Neural progenitor cell (in vitro differentiated cells): ENCODE measurements around the gene PLA2G4F. TPM values are rescaled to one million over a fixed set of nuclear protein-coding genes. Genes with fewer than 3 reads are reported as not detected.

Experiments
- DNase-seq: peaks from one replicate; pipeline ENCODE4 v3.0.0-alpha.2; 2016; ENCODE audit warnings: low spot score
- H2AFZ ChIP-seq: fragments of 200-600 bp; sonication (generic); replicated peaks from 2 replicates; pipeline ENCODE4 v1.6.1; 2016; ENCODE audit warnings: antibody characterized with exemption
- H3F3A ChIP-seq: fragments of 200-600 bp; sonication (generic); 2 replicates; pipeline ENCODE4 v1.6.1; 2016; ENCODE audit warnings: antibody characterized with exemption, low read depth
- H3K27ac ChIP-seq: fragments of 200-600 bp; sonication (generic); 2 replicates; pipeline ENCODE4 v1.5.1; 2016; ENCODE audit warnings: mild to moderate bottlenecking
- H3K27me3 ChIP-seq: fragments of 200-600 bp; sonication (generic); 2 replicates; pipeline ENCODE4 v1.6.1; 2016; ENCODE audit warnings: mild to moderate bottlenecking, moderate library complexity
- H3K36me3 ChIP-seq: fragments of 200-600 bp; sonication (generic); 2 replicates; pipeline ENCODE4 v1.5.1; 2016
- H3K4me1 ChIP-seq: fragments of 200-600 bp; sonication (generic); 2 replicates; pipeline ENCODE4 v1.6.1; 2016; ENCODE audit warnings: mixed run types
- H3K4me2 ChIP-seq: fragments of 200-600 bp; sonication (generic); 2 replicates; pipeline ENCODE4 v1.6.1; 2016
- H3K4me3 ChIP-seq: fragments of 200-600 bp; sonication (generic); 2 replicates; pipeline ENCODE4 v1.5.1; 2016
- H3K79me2 ChIP-seq: fragments of 200-600 bp; sonication (generic); 2 replicates; pipeline ENCODE4 v1.6.1; 2016; ENCODE audit warnings: low read depth
- H3K9ac ChIP-seq: fragments of 200-600 bp; sonication (generic); 2 replicates; pipeline ENCODE4 v1.6.1; 2016
- H3K9me3 ChIP-seq: fragments of 200-600 bp; sonication (generic); 2 replicates; pipeline ENCODE4 v1.5.1; 2016; ENCODE audit warnings: low read depth
- H4K20me1 ChIP-seq: fragments of 200-600 bp; sonication (generic); 2 replicates; pipeline ENCODE4 v1.6.1; 2016; ENCODE audit warnings: low read depth
- H3K27ac Mint-ChIP-seq: 3 replicates; pipeline ENCODE4 v1.8.0; 2021; ENCODE audit warnings: mixed read lengths
- H3K27me3 Mint-ChIP-seq: 2 replicates; pipeline ENCODE4 v1.8.0; 2022; ENCODE audit warnings: low read depth, mild to moderate bottlenecking, inconsistent platforms, moderate library complexity, mixed read lengths; ENCODE audit not compliant: insufficient read depth
- H3K36me3 Mint-ChIP-seq: 3 replicates; pipeline ENCODE4 v1.8.0; 2021; ENCODE audit warnings: mixed read lengths
- H3K4me1 Mint-ChIP-seq: 3 replicates; pipeline ENCODE4 v1.8.0; 2021; ENCODE audit warnings: mixed read lengths
- H3K4me3 Mint-ChIP-seq: 3 replicates; pipeline ENCODE4 v1.8.0; 2021; ENCODE audit warnings: mild to moderate bottlenecking, moderate library complexity, mixed read lengths
- H3K9me3 Mint-ChIP-seq: 3 replicates; pipeline ENCODE4 v1.8.0; 2020; ENCODE audit warnings: mixed read lengths
- CTCF ChIP-seq: fragments of 200-600 bp; sonication (generic); IDR thresholded peaks from 2 replicates; pipeline ENCODE4 v1.5.1; 2017; ENCODE audit warnings: antibody characterized with exemption, mild to moderate bottlenecking
- EZH2 ChIP-seq: fragments of 200-600 bp; sonication (generic); IDR thresholded peaks from 2 replicates; pipeline ENCODE4 v1.6.1; 2017; ENCODE audit warnings: antibody characterized with exemption, mild to moderate bottlenecking, moderate library complexity
- EZH2phosphoT487 ChIP-seq: fragments of 200-600 bp; sonication (generic); IDR thresholded peaks from 2 replicates; pipeline ENCODE4 v1.6.1; 2017; ENCODE audit warnings: antibody characterized with exemption
- total RNA-seq: library from RNA; depleted of rRNA; stranded (reverse); fragments of >200 nt; gene quantifications from 2 replicates; pipeline ENCODE4 v1.2.3, GENCODE V29; 2015; ENCODE audit warnings: low replicate concordance

The PLA2G4F gene
- total RNA-seq, 1 donor from 2014 or later = not detected

GRCh38 chr15:42118650-42119445, 37.6 kb downstream of the PLA2G4F start:
- Histone ChIP-seq H3K4me2 (peak overlapping the region; percentile 54), H3K9me3 (no peaks in the 10 kb centered on the region), H3K36me3 (peaks cover 3% of the 10 kb centered on the region), H3K79me2 (no peaks in the 10 kb centered on the region), H3K9ac (no peak overlapping the region), H2AFZ (peak overlapping the region; percentile 100), H3K4me1 (peaks cover 14% of the 10 kb centered on the region), H3K27ac (no peak overlapping the region), H3K4me3 (no peak overlapping the region), H3K27me3 (no peaks in the 10 kb centered on the region), H3F3A (no peaks in the 10 kb centered on the region), H4K20me1 (no peaks in the 10 kb centered on the region)
- Mint-ChIP-seq H3K36me3 (peaks cover 2% of the 10 kb centered on the region), H3K27me3 (peaks cover 4% of the 10 kb centered on the region), H3K4me1 (peaks cover 10% of the 10 kb centered on the region), H3K9me3 (peaks cover 8% of the 10 kb centered on the region), H3K4me3 (no peak overlapping the region), H3K27ac (no peak overlapping the region)
- DNase-seq = peak; percentile 42
- TF ChIP-seq CTCF (no peak), EZH2phosphoT487 (no peak), EZH2 (no peak)

- H3K27me3 Mint-ChIP-seq = peaks cover 7% of the 10 kb centered on the region
- H3K4me3 Mint-ChIP-seq = no peak overlapping the region
- DNase-seq = no peak
- H3K9ac ChIP-seq = no peak overlapping the region
- no peaks in the 10 kb centered on the region for H3K27me3 ChIP-seq
- no peak overlapping the region for H3K27ac Mint-ChIP-seq
- H3K79me2 ChIP-seq = no peaks in the 10 kb centered on the region
- no peak for TF ChIP-seq CTCF
- no peak for TF ChIP-seq EZH2
- TF ChIP-seq EZH2phosphoT487 = no peak
- no peaks in the 10 kb centered on the region for H3K9me3 ChIP-seq
- H4K20me1 ChIP-seq = no peaks in the 10 kb centered on the region
- H3K9me3 Mint-ChIP-seq = peaks cover 12% of the 10 kb centered on the region
- no peak overlapping the region for H3K27ac ChIP-seq
- no peaks in the 10 kb centered on the region for H3K4me1 Mint-ChIP-seq
- no peak overlapping the region for H3K4me2 ChIP-seq
- H3K4me1 ChIP-seq = no peaks in the 10 kb centered on the region
- H3K4me3 ChIP-seq = no peak overlapping the region
- H2AFZ ChIP-seq = no peak overlapping the region
- peaks cover 2% of the 10 kb centered on the region for H3K36me3 Mint-ChIP-seq
- H3K36me3 ChIP-seq = no peaks in the 10 kb centered on the region
- H3F3A ChIP-seq = no peaks in the 10 kb centered on the region
These were observed 44.5 kb downstream of the PLA2G4F start for GRCh38 chr15:42111924-42112323.

- DNase-seq = no peak
- H3K79me2 ChIP-seq = no peaks in the 10 kb centered on the region
- no peak overlapping the region for H2AFZ ChIP-seq
- H3K36me3 Mint-ChIP-seq = no peaks in the 10 kb centered on the region
- no peak overlapping the region for H3K9ac ChIP-seq
- H3K4me3 Mint-ChIP-seq = no peak overlapping the region
- H3K27me3 ChIP-seq = no peaks in the 10 kb centered on the region
- no peaks in the 10 kb centered on the region for H3K36me3 ChIP-seq
- H3K27ac Mint-ChIP-seq = no peak overlapping the region
- H3K4me1 Mint-ChIP-seq = peaks cover 4% of the 10 kb centered on the region
- H3K4me2 ChIP-seq = no peak overlapping the region
- H3K4me1 ChIP-seq = no peaks in the 10 kb centered on the region
- H3F3A ChIP-seq = no peaks in the 10 kb centered on the region
- TF ChIP-seq EZH2 (no peak), EZH2phosphoT487 (no peak)
- no peak overlapping the region for H3K4me3 ChIP-seq
- no peaks in the 10 kb centered on the region for H3K9me3 ChIP-seq
- peaks cover 4% of the 10 kb centered on the region for H3K9me3 Mint-ChIP-seq
- H4K20me1 ChIP-seq = no peaks in the 10 kb centered on the region
- H3K27me3 Mint-ChIP-seq = peaks cover 3% of the 10 kb centered on the region
- no peak overlapping the region for H3K27ac ChIP-seq
These were observed 46.1 kb downstream of the PLA2G4F start for GRCh38 chr15:42110367-42110766.

GRCh38 chr15:42108806-42109205, 47.6 kb downstream of the PLA2G4F start:
- Histone ChIP-seq H3K9me3 (no peaks in the 10 kb centered on the region), H3K4me1 (no peaks in the 10 kb centered on the region), H4K20me1 (no peaks in the 10 kb centered on the region), H3K4me3 (no peak overlapping the region), H3K36me3 (no peaks in the 10 kb centered on the region), H3K27me3 (no peaks in the 10 kb centered on the region), H3F3A (no peaks in the 10 kb centered on the region), H3K27ac (no peak overlapping the region), H3K4me2 (no peak overlapping the region), H3K9ac (no peak overlapping the region), H3K79me2 (no peaks in the 10 kb centered on the region), H2AFZ (no peak overlapping the region)
- Mint-ChIP-seq H3K4me1 (peaks cover 4% of the 10 kb centered on the region), H3K27me3 (peaks cover 3% of the 10 kb centered on the region), H3K4me3 (no peak overlapping the region), H3K27ac (no peak overlapping the region), H3K9me3 (peaks cover 4% of the 10 kb centered on the region), H3K36me3 (no peaks in the 10 kb centered on the region)
- no peak for DNase-seq
- no peak for TF ChIP-seq EZH2phosphoT487
- TF ChIP-seq CTCF = no peak
- TF ChIP-seq EZH2 = no peak
